GM21528 (cell line): ENCODE data around the gene HEATR5B.
"Not testable (repeated sequence)": the region's sequence is repeated elsewhere in the genome, so short reads cannot be mapped to it uniquely, and the experiment has no call there.

Source experiments
- ATAC-seq: cut with Tn5 transposase; IDR thresholded peaks from one replicate; pipeline ENCODE4 v1.9.1; 2021; ENCODE audit warnings: mild to moderate bottlenecking, moderate library complexity; ENCODE audit not compliant: unreplicated experiment, low FRiP score

HEATR5B gene

GRCh38 chr2:36952748-36953197 is 131.4 kb downstream of the HEATR5B start:
- ATAC-seq = no peak

GRCh38 chr2:36951574-36951973 is 132.6 kb downstream of the HEATR5B start:
- ATAC-seq = no peak

- ATAC-seq = no peak
These were observed 133.1 kb downstream of the HEATR5B start for GRCh38 chr2:36951027-36951518.

GRCh38 chr2:36949845-36950244 is 134.3 kb downstream of the HEATR5B start:
- ATAC-seq = no peak

- not testable (repeated sequence) for ATAC-seq
These were observed 138.9 kb downstream of the HEATR5B start for GRCh38 chr2:36945240-36945639.

GRCh38 chr2:36941867-36942266 is 142.3 kb downstream of the HEATR5B start:
- no peak for ATAC-seq

- not testable (repeated sequence) for ATAC-seq
These were observed 147.6 kb downstream of the HEATR5B start for GRCh38 chr2:36936526-36936925.

- not testable (repeated sequence) for ATAC-seq
These were observed 152.5 kb downstream of the HEATR5B start for GRCh38 chr2:36931688-36932087.
